Keratinocyte (primary cell): Measurements from ENCODE around the gene DDX31. TPM values are rescaled to one million over a fixed set of nuclear protein-coding genes. Genes with fewer than 3 reads are reported as not detected.

Experiments
- DNase-seq: peaks from one replicate; pipeline ENCODE4 v3.0.0-alpha.2; 2011; ENCODE audit warnings: low read depth, missing footprints, low spot score
- FAIRE-seq: peaks from 2 replicates; lab custom pipeline; 2011; peaks lifted over from hg19 to GRCh38; lab: Jason Lieb, UNC
- H2AFZ ChIP-seq: 2 replicates; pipeline ENCODE4 v1.6.0; 2012; ENCODE audit warnings: low read length, control low read depth, inconsistent platforms; ENCODE audit not compliant: control insufficient read depth
- H3K27ac ChIP-seq: 2 replicates; pipeline ENCODE4 v1.5.1; 2011; ENCODE audit warnings: low read length; ENCODE audit not compliant: control insufficient read depth, insufficient read depth
- H3K27me3 ChIP-seq: 3 replicates; pipeline ENCODE4 v1.6.0; 2011; ENCODE audit warnings: low read length; ENCODE audit not compliant: control insufficient read depth, insufficient read depth; ENCODE audit errors: extremely low read depth
- H3K36me3 ChIP-seq, 2 experiments: 2 replicates in 1 of 2; 3 replicates in 1 of 2; pipeline ENCODE4 v1.5.1; 2011; ENCODE audit warnings: low read length in 2 of 2, mild to moderate bottlenecking in 1 of 2; ENCODE audit not compliant: control insufficient read depth in 2 of 2, insufficient read depth in 2 of 2; ENCODE audit errors: extremely low read depth in 1 of 2
- H3K4me1 ChIP-seq: 3 replicates; pipeline ENCODE4 v1.5.1; 2011; ENCODE audit warnings: low read length; ENCODE audit not compliant: control insufficient read depth, insufficient read depth; ENCODE audit errors: extremely low read depth
- H3K4me2 ChIP-seq: 3 replicates; pipeline ENCODE4 v1.6.0; 2011; ENCODE audit warnings: low read depth, low read length; ENCODE audit not compliant: control insufficient read depth, insufficient read depth; ENCODE audit errors: extremely low read depth
- H3K4me3 ChIP-seq, 3 experiments: fragments of 200-600 bp in 1 of 3; sonication (generic) in 1 of 3; 2 replicates in 2 of 3; 3 replicates in 1 of 3; pipeline ENCODE4 v1.5.1; 2011 to 2016; ENCODE audit warnings: low read length in 3 of 3, mild to moderate bottlenecking in 3 of 3, control low read depth in 2 of 3, inconsistent platforms in 1 of 3, low read depth in 1 of 3, mixed read lengths in 1 of 3, mixed run types in 1 of 3, moderate library complexity in 1 of 3; ENCODE audit not compliant: control insufficient read depth in 2 of 3, insufficient read depth in 2 of 3; ENCODE audit errors: extremely low read depth in 1 of 3
- H3K79me2 ChIP-seq: 2 replicates; pipeline ENCODE4 v1.6.0; 2012; ENCODE audit warnings: low read length; ENCODE audit not compliant: control insufficient read depth, insufficient read depth
- H3K9ac ChIP-seq: 3 replicates; pipeline ENCODE4 v1.6.0; 2011; ENCODE audit warnings: low read length; ENCODE audit not compliant: control insufficient read depth, insufficient read depth; ENCODE audit errors: extremely low read depth
- H3K9me1 ChIP-seq: 3 replicates; pipeline ENCODE4 v1.6.0; 2011; ENCODE audit warnings: low read length; ENCODE audit not compliant: control insufficient read depth, insufficient read depth; ENCODE audit errors: extremely low read depth
- H3K9me3 ChIP-seq: 2 replicates; pipeline ENCODE4 v1.5.1; 2012; ENCODE audit warnings: low read depth, low read length; ENCODE audit not compliant: control insufficient read depth
- H4K20me1 ChIP-seq: 3 replicates; pipeline ENCODE4 v1.6.0; 2011; ENCODE audit warnings: low read length; ENCODE audit not compliant: control insufficient read depth, insufficient read depth; ENCODE audit errors: extremely low read depth
- CTCF ChIP-seq, 3 experiments: IDR thresholded peaks in 1 of 3; conservative IDR thresholded peaks in 1 of 3; optimal IDR thresholded peaks in 1 of 3; 2 replicates in 2 of 3; 3 replicates in 1 of 3; pipeline versions ENCODE3 to v1.5.1; 2011; ENCODE audit warnings: low read length in 3 of 3, mild to moderate bottlenecking in 3 of 3, moderate library complexity in 2 of 3, control low read depth in 1 of 3, inconsistent platforms in 1 of 3; ENCODE audit not compliant: insufficient read depth in 2 of 3; ENCODE audit errors: extremely low read depth in 1 of 3
- EZH2 ChIP-seq: IDR thresholded peaks from one replicate; pipeline ENCODE4 v1.6.1; 2012; ENCODE audit warnings: inconsistent platforms, mild to moderate bottlenecking, low read length, moderate library complexity
- dilution Hi-C: fragments of 300-500 bp; cut with MboI; formaldehyde crosslinking; loops from one replicate; pipeline ENCODE4 v1.7.0; 2020; ENCODE audit warnings: low sequenced_read_pairs; ENCODE audit not compliant: extremely low pct_ligation_motif_present
- polyA plus RNA-seq, 5 experiments: library from polyadenylated mRNA; depleted of rRNA in 3 of 5; stranded (reverse) in 3 of 5; stranded (forward) in 1 of 5; unstranded in 1 of 5; fragments of >200 nt; gene quantifications; 1 replicate in 1 of 5; 2 replicates in 3 of 5; 3 replicates in 1 of 5; pipeline versions ENCODE4 v1.2.1 to v1.2.3, GENCODE V29; 2011 to 2012; ENCODE audit warnings: missing spikeins in 2 of 5, low read depth in 1 of 5, low replicate concordance in 1 of 5

Gene DDX31
- polyA plus RNA-seq, 1 donor (not counting 4 experiments of a cell fraction or from before 2014, with no cell fraction given): 21.0 TPM

GRCh38 chr9:132645711-132646110, 24.1 kb downstream of the DDX31 start:
- no peaks in the 10 kb centered on the region for H3K27me3 ChIP-seq
- FAIRE-seq (no peak), DNase-seq (no peak)
- H3K4me2 ChIP-seq: no peak overlapping the region
- H3K4me1 ChIP-seq: peaks cover 16% of the 10 kb centered on the region
- H3K36me3 ChIP-seq: peaks cover 28 to 65% of the 10 kb centered on the region in 2 experiments
- H3K79me2 ChIP-seq: no peaks in the 10 kb centered on the region
- H3K9ac ChIP-seq: no peak overlapping the region
- no peak overlapping the region for H3K4me3 ChIP-seq
- H2AFZ ChIP-seq: no peak overlapping the region
- dilution Hi-C loops: no loop called here
- H4K20me1 ChIP-seq: peaks cover 3% of the 10 kb centered on the region
- no peaks in the 10 kb centered on the region for H3K9me1 ChIP-seq
- no peak overlapping the region for H3K27ac ChIP-seq
- H3K9me3 ChIP-seq: no peaks in the 10 kb centered on the region
- no peak for TF ChIP-seq CTCF (optimal IDR thresholded peaks at IDR 0.05 in 1 of 3, IDR thresholded peaks at IDR 0.05 in 1 of 3, conservative IDR thresholded peaks at IDR 0.05 in 1 of 3; ENCODE audit: extremely low read depth in 1 of 3, insufficient read depth in 2 of 3, low read length in 3 of 3)
- TF ChIP-seq EZH2: no peak

GRCh38 chr9:132645306-132645705, 24.5 kb downstream of the DDX31 start:
- Histone ChIP-seq H3K27me3 (no peaks in the 10 kb centered on the region), H3K9ac (no peak overlapping the region), H4K20me1 (peaks cover 3% of the 10 kb centered on the region), H3K27ac (no peak overlapping the region), H3K36me3 (peaks cover 26 to 62% of the 10 kb centered on the region in 2 experiments), H3K4me1 (peaks cover 16% of the 10 kb centered on the region), H3K9me3 (no peaks in the 10 kb centered on the region), H3K4me3 (no peak overlapping the region), H2AFZ (no peak overlapping the region), H3K79me2 (no peaks in the 10 kb centered on the region), H3K9me1 (no peaks in the 10 kb centered on the region), H3K4me2 (no peak overlapping the region)
- TF ChIP-seq EZH2 (no peak), CTCF (optimal IDR thresholded peaks at IDR 0.05 in 1 of 3, IDR thresholded peaks at IDR 0.05 in 1 of 3, conservative IDR thresholded peaks at IDR 0.05 in 1 of 3; ENCODE audit: extremely low read depth in 1 of 3, insufficient read depth in 2 of 3, low read length in 3 of 3) (no peak)
- dilution Hi-C loops: no loop called here
- FAIRE-seq (no peak), DNase-seq (no peak)
